ENCODE data around the gene SLC39A11. TPM values are rescaled to one million over a fixed set of nuclear protein-coding genes. Genes with fewer than 3 reads are reported as not detected.

The SLC39A11 gene
- polyA plus RNA-seq, 1 donor from 2014 or later, result 8.0 TPM

DNA sequence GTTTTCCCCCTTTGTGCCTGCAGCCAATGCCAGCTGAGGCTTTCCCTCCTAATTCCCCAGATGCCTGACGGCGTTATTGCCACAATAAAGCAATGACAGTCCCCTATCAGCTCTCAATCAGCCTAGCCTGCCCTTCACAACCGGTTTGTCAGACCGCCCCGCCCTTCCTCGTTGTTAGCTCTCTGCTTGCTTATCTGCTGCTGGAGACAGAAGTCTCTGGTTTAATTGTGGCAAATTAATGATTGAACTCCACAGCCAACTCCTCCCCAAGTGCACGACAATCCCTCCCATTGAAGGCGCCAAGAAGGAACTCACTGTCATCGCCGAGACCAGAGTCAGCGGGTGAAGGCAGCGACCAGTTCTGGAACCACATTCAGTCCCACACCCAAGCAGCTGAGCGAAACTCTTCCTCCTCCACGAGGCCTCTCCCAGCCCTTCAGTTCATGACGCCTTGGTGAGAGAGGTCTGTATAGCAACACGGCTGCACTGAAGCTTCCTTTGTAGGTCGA lies 474.4 kb downstream of the SLC39A11 start:
- no peaks in the 10 kb centered on the region for H3K9me2 ChIP-seq (ENCODE audit: insufficient read depth, low read length)
- H3K27me3 ChIP-seq (ENCODE audit: insufficient read depth, low read depth, low read length), result no peaks in the 10 kb centered on the region
- no peaks in the 10 kb centered on the region for H3K79me2 ChIP-seq (replicated peaks; ENCODE audit: insufficient read depth, low read length)
- no peak overlapping the region for H3K9ac ChIP-seq (ENCODE audit: low read length)
- no peaks in the 10 kb centered on the region for H3K9me3 ChIP-seq (ENCODE audit: low read length)
- no peak overlapping the region for H3K27ac ChIP-seq (ENCODE audit: low read length)
- no peak overlapping the region for H2AFZ ChIP-seq (ENCODE audit: low read depth, low read length)
- no peak overlapping the region for H3K4me2 ChIP-seq (ENCODE audit: low read length)
- TF ChIP-seq, protein P1, sequence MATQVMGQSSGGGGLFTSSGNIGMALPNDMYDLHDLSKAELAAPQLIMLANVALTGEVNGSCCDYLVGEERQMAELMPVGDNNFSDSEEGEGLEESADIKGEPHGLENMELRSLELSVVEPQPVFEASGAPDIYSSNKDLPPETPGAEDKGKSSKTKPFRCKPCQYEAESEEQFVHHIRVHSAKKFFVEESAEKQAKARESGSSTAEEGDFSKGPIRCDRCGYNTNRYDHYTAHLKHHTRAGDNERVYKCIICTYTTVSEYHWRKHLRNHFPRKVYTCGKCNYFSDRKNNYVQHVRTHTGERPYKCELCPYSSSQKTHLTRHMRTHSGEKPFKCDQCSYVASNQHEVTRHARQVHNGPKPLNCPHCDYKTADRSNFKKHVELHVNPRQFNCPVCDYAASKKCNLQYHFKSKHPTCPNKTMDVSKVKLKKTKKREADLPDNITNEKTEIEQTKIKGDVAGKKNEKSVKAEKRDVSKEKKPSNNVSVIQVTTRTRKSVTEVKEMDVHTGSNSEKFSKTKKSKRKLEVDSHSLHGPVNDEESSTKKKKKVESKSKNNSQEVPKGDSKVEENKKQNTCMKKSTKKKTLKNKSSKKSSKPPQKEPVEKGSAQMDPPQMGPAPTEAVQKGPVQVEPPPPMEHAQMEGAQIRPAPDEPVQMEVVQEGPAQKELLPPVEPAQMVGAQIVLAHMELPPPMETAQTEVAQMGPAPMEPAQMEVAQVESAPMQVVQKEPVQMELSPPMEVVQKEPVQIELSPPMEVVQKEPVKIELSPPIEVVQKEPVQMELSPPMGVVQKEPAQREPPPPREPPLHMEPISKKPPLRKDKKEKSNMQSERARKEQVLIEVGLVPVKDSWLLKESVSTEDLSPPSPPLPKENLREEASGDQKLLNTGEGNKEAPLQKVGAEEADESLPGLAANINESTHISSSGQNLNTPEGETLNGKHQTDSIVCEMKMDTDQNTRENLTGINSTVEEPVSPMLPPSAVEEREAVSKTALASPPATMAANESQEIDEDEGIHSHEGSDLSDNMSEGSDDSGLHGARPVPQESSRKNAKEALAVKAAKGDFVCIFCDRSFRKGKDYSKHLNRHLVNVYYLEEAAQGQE (IDR thresholded peaks at IDR 0.05; ENCODE audit: borderline replicate concordance), result no peak
- TF ChIP-seq RAD21 (conservative IDR thresholded peaks at IDR 0.05) (no peak), TAF1 (IDR thresholded peaks at IDR 0.05; ENCODE audit: low read depth) (no peak), EP300 (conservative IDR thresholded peaks at IDR 0.05; ENCODE audit: poor library complexity, severe bottlenecking) (no peak), EZH2 (IDR thresholded peaks at IDR 0.05; ENCODE audit: borderline replicate concordance, insufficient read depth, low read length, poor library complexity, severe bottlenecking) (no peak)
- TF ChIP-seq, protein P2, sequence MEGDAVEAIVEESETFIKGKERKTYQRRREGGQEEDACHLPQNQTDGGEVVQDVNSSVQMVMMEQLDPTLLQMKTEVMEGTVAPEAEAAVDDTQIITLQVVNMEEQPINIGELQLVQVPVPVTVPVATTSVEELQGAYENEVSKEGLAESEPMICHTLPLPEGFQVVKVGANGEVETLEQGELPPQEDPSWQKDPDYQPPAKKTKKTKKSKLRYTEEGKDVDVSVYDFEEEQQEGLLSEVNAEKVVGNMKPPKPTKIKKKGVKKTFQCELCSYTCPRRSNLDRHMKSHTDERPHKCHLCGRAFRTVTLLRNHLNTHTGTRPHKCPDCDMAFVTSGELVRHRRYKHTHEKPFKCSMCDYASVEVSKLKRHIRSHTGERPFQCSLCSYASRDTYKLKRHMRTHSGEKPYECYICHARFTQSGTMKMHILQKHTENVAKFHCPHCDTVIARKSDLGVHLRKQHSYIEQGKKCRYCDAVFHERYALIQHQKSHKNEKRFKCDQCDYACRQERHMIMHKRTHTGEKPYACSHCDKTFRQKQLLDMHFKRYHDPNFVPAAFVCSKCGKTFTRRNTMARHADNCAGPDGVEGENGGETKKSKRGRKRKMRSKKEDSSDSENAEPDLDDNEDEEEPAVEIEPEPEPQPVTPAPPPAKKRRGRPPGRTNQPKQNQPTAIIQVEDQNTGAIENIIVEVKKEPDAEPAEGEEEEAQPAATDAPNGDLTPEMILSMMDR (IDR thresholded peaks at IDR 0.05; ENCODE audit: poor library complexity, severe bottlenecking), result no peak
- H4K20me1 ChIP-seq (ENCODE audit: insufficient read depth), result no peaks in the 10 kb centered on the region
- no peak overlapping the region for H3K4me3 ChIP-seq (ENCODE audit: low read length)
- no peaks in the 10 kb centered on the region for H3F3A ChIP-seq (ENCODE audit: insufficient read depth, low read length, poor library complexity, severe bottlenecking)
- no peaks in the 10 kb centered on the region for H3K36me3 ChIP-seq (ENCODE audit: insufficient read depth, low read length)

DNA sequence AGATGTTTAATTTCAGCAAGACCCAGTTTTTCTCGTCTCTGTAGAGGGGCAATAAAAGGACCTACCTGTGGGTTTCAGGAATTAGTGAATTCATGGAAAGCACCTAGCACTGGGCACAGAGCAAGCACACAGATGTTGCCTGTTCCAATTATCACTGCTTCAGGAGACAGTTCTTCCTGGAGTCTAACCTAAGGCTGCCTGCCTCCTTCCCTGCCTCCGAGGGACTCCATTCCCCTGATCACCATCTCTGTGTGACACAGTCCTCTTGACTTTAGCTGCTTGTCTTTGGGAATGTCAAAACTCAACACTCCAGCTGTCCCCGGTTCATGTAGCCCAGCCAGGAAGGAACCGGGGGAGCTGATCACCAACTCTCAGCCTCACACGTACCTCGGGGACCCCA lies 474.9 kb downstream of the SLC39A11 start:
- H3K27ac ChIP-seq (ENCODE audit: low read length), result no peak overlapping the region
- H2AFZ ChIP-seq (ENCODE audit: low read depth, low read length), result no peak overlapping the region
- TF ChIP-seq TAF1 (IDR thresholded peaks at IDR 0.05; ENCODE audit: low read depth), result no peak
- TF ChIP-seq EZH2 (IDR thresholded peaks at IDR 0.05; ENCODE audit: borderline replicate concordance, insufficient read depth, low read length, poor library complexity, severe bottlenecking), result no peak
- TF ChIP-seq, protein P2 (IDR thresholded peaks at IDR 0.05; ENCODE audit: poor library complexity, severe bottlenecking), result no peak
- TF ChIP-seq EP300 (conservative IDR thresholded peaks at IDR 0.05; ENCODE audit: poor library complexity, severe bottlenecking), result no peak
- TF ChIP-seq MXI1 (conservative IDR thresholded peaks at IDR 0.05; ENCODE audit: poor library complexity, severe bottlenecking), result no peak
- TF ChIP-seq, protein P1 (IDR thresholded peaks at IDR 0.05; ENCODE audit: borderline replicate concordance), result no peak
- no peak for TF ChIP-seq SMC3 (conservative IDR thresholded peaks at IDR 0.05; ENCODE audit: poor library complexity)
- TF ChIP-seq RAD21 (conservative IDR thresholded peaks at IDR 0.05), result no peak
- no peak for TF ChIP-seq POLR2AphosphoS5 (IDR thresholded peaks at IDR 0.05)
- no peaks in the 10 kb centered on the region for H3K79me2 ChIP-seq (replicated peaks; ENCODE audit: insufficient read depth, low read length)
- H3K4me2 ChIP-seq (ENCODE audit: low read length), result no peak overlapping the region
- H3F3A ChIP-seq (ENCODE audit: insufficient read depth, low read length, poor library complexity, severe bottlenecking), result no peaks in the 10 kb centered on the region
- H3K9me2 ChIP-seq (ENCODE audit: insufficient read depth, low read length), result no peaks in the 10 kb centered on the region
- no peaks in the 10 kb centered on the region for H4K20me1 ChIP-seq (ENCODE audit: insufficient read depth)
- no peak overlapping the region for H3K4me3 ChIP-seq (ENCODE audit: low read length)
- H3K36me3 ChIP-seq (ENCODE audit: insufficient read depth, low read length), result no peaks in the 10 kb centered on the region
- H3K9ac ChIP-seq (ENCODE audit: low read length), result no peak overlapping the region
- H3K9me3 ChIP-seq (ENCODE audit: low read length), result no peaks in the 10 kb centered on the region
- no peaks in the 10 kb centered on the region for H3K27me3 ChIP-seq (ENCODE audit: insufficient read depth, low read depth, low read length)
